Measurements from ENCODE around the gene ITM2B. TPM values are rescaled to one million over a fixed set of nuclear protein-coding genes. Genes with fewer than 3 reads are reported as not detected.

Gene ITM2B
- total and polyA plus RNA-seq, 10 of the 15 experiments (the other 5 are each of a cell fraction or from before 2014, with no cell fraction given), result 2.5 to 18.1 (median 4.9) TPM

GRCh38 chr13:48246102-48246501, 13.1 kb downstream of the ITM2B start:
- in situ Hi-C loops (cut with MboI), result no loop called here

More at GRCh38 chr13:48246102-48246501, 13.1 kb downstream of the ITM2B start:
- ChIA-PET RAD21 (ENCODE audit: unreplicated experiment) (no interaction called here), POLR2A (interaction anchor here (0.6 kb wide), 1 partner anchor 32 kb away, joined by 3 read pairs; no protein-coding TSS in a partner anchor), CTCF (no interaction called here), SMC1A (ENCODE audit: uncharacterized antibody, unreplicated experiment) (no interaction called here)
- no peaks in the 10 kb centered on the region; the same call in 1 of the 2 replicates for H4K20me1 ChIP-seq (ENCODE audit: control insufficient read depth, insufficient read depth)
- no peak for FAIRE-seq
- no peak overlapping the region for H2AFZ ChIP-seq (ENCODE audit: control insufficient read depth, low read depth, low read length)
- WGBS (ENCODE audit: insufficient coverage, insufficient replicate concordance, low lambda C conversion rate, missing lambda C conversion rate), result 62% methylated on average over 2 of the region's 2 CpGs
- no peak overlapping the region for H3K27ac ChIP-seq (ENCODE audit: control insufficient read depth, insufficient read depth)
- no peaks in the 10 kb centered on the region for H3K36me3 ChIP-seq (ENCODE audit: control insufficient read depth in 2 of 2, insufficient read depth in 2 of 2, low read length in 1 of 2)
- H3K9ac ChIP-seq (ENCODE audit: control insufficient read depth, insufficient read depth, low read length), result no peak overlapping the region
- H3K27me3 ChIP-seq (replicated peaks in 1 of 2; ENCODE audit: control insufficient read depth in 2 of 2, insufficient read depth in 2 of 2, low read length in 1 of 2), result 0 out of 4 replicates have a peak, but pooled peaks cover 0 to 3% of the 10 kb centered on the region in 2 experiments
- TF ChIP-seq CBX3 (IDR thresholded peaks at IDR 0.05; ENCODE audit: borderline replicate concordance, low read depth) (no peak), MTA2 (IDR thresholded peaks at IDR 0.05; ENCODE audit: low read depth) (no peak), SREBF2 (IDR thresholded peaks at IDR 0.05; ENCODE audit: low read length) (no peak), RFX5 (IDR thresholded peaks at IDR 0.05; ENCODE audit: low read depth, low read length) (no peak), PML (IDR thresholded peaks at IDR 0.05; ENCODE audit: low read length) (no peak), ZNF24 (IDR thresholded peaks at IDR 0.05) (no peak), ZBED1 (IDR thresholded peaks at IDR 0.05; ENCODE audit: borderline replicate concordance) (no peak), NFYB (IDR thresholded peaks at IDR 0.05; ENCODE audit: insufficient read depth, low read depth, low read length) (no peak), FOS (IDR thresholded peaks at IDR 0.05; ENCODE audit: borderline replicate concordance, extremely low read depth, insufficient read length) (no peak), SP1 (IDR thresholded peaks at IDR 0.05; ENCODE audit: low read depth, low read length) (no peak), ESRRA (IDR thresholded peaks at IDR 0.05; ENCODE audit: low read length) (no peak), RELA (IDR thresholded peaks at IDR 0.05; ENCODE audit: borderline replicate concordance, partially characterized antibody) (no peak), REST (IDR thresholded peaks at IDR 0.05; ENCODE audit: low read depth, low read length) (no peak)
- TF ChIP-seq, protein P1, sequence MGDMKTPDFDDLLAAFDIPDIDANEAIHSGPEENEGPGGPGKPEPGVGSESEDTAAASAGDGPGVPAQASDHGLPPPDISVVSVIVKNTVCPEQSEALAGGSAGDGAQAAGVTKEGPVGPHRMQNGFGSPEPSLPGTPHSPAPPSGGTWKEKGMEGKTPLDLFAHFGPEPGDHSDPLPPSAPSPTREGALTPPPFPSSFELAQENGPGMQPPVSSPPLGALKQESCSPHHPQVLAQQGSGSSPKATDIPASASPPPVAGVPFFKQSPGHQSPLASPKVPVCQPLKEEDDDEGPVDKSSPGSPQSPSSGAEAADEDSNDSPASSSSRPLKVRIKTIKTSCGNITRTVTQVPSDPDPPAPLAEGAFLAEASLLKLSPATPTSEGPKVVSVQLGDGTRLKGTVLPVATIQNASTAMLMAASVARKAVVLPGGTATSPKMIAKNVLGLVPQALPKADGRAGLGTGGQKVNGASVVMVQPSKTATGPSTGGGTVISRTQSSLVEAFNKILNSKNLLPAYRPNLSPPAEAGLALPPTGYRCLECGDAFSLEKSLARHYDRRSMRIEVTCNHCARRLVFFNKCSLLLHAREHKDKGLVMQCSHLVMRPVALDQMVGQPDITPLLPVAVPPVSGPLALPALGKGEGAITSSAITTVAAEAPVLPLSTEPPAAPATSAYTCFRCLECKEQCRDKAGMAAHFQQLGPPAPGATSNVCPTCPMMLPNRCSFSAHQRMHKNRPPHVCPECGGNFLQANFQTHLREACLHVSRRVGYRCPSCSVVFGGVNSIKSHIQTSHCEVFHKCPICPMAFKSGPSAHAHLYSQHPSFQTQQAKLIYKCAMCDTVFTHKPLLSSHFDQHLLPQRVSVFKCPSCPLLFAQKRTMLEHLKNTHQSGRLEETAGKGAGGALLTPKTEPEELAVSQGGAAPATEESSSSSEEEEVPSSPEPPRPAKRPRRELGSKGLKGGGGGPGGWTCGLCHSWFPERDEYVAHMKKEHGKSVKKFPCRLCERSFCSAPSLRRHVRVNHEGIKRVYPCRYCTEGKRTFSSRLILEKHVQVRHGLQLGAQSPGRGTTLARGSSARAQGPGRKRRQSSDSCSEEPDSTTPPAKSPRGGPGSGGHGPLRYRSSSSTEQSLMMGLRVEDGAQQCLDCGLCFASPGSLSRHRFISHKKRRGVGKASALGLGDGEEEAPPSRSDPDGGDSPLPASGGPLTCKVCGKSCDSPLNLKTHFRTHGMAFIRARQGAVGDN (IDR thresholded peaks at IDR 0.05), result no peak
- TF ChIP-seq, protein P2, sequence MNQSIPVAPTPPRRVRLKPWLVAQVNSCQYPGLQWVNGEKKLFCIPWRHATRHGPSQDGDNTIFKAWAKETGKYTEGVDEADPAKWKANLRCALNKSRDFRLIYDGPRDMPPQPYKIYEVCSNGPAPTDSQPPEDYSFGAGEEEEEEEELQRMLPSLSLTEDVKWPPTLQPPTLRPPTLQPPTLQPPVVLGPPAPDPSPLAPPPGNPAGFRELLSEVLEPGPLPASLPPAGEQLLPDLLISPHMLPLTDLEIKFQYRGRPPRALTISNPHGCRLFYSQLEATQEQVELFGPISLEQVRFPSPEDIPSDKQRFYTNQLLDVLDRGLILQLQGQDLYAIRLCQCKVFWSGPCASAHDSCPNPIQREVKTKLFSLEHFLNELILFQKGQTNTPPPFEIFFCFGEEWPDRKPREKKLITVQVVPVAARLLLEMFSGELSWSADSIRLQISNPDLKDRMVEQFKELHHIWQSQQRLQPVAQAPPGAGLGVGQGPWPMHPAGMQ (IDR thresholded peaks at IDR 0.05; ENCODE audit: borderline replicate concordance), result no peak
- H3K9me3 ChIP-seq (replicated peaks; ENCODE audit: control insufficient read depth, insufficient read depth, low read length), result no peaks in the 10 kb centered on the region
- no peak for ATAC-seq
- H3K4me1 ChIP-seq (ENCODE audit: control insufficient read depth, insufficient read depth, low read length), result no peaks in the 10 kb centered on the region
- H3K4me2 ChIP-seq (ENCODE audit: control insufficient read depth, insufficient read depth), result no peak overlapping the region
- DNase-seq (ENCODE audit: low read depth, low spot score), result no peak
- no TSS peak for BruUV-seq (replicated peaks)
- no peaks in the 10 kb centered on the region for H3K79me2 ChIP-seq (ENCODE audit: control insufficient read depth, insufficient read depth, low read length)
- intact Hi-C loops (cut with micrococcal nuclease; ENCODE audit: unreplicated experiment), result no loop called here
- no peak overlapping the region for H3K4me3 ChIP-seq

All from GM12878 (cell line).